NB4 (cell line): Measurements from ENCODE around the gene AMOTL2.

Experiments used
- DNase-seq: peaks from one replicate; pipeline ENCODE4 v3.0.0; 2010; ENCODE audit warnings: low read depth
- H3K4me3 ChIP-seq: one replicate; pipeline ENCODE4 v1.5.1; 2011; ENCODE audit warnings: mild to moderate bottlenecking, low read depth, low read length, moderate library complexity
- CTCF ChIP-seq: IDR thresholded peaks from one replicate; pipeline ENCODE4 v1.5.1; 2012; ENCODE audit warnings: low read depth, low read length
- MAX ChIP-seq: IDR thresholded peaks from 2 replicates; pipeline ENCODE4 v1.6.1; 2011; ENCODE audit warnings: low read depth, low read length
- MYC ChIP-seq: IDR thresholded peaks from 2 replicates; pipeline ENCODE4 v1.6.1; 2011; ENCODE audit warnings: low read depth, low read length
- POLR2A ChIP-seq: IDR thresholded peaks from 2 replicates; pipeline ENCODE4 v1.6.1; 2011; ENCODE audit warnings: mild to moderate bottlenecking; ENCODE audit not compliant: insufficient read length; ENCODE audit errors: extremely low read depth

The AMOTL2 gene

GRCh38 chr3:134312873-134313846 lies 61.1 kb downstream of the AMOTL2 start:
- no peak for DNase-seq
- TF ChIP-seq CTCF (no peak), MAX (no peak), MYC (no peak), POLR2A (no peak)
- no peak overlapping the region for H3K4me3 ChIP-seq

GRCh38 chr3:134312072-134312872 lies 62.0 kb downstream of the AMOTL2 start:
- no peak for TF ChIP-seq POLR2A
- TF ChIP-seq MYC, result no peak
- no peak for TF ChIP-seq MAX
- no peak for TF ChIP-seq CTCF
- DNase-seq, result no peak
- no peak overlapping the region for H3K4me3 ChIP-seq

GRCh38 chr3:134311693-134312071 lies 62.6 kb downstream of the AMOTL2 start:
- no peak overlapping the region for H3K4me3 ChIP-seq
- TF ChIP-seq MAX (no peak), POLR2A (no peak), MYC (no peak), CTCF (no peak)
- DNase-seq, result no peak

GRCh38 chr3:134311265-134311664 lies 63.0 kb downstream of the AMOTL2 start:
- TF ChIP-seq CTCF (no peak), POLR2A (no peak), MYC (no peak), MAX (no peak)
- H3K4me3 ChIP-seq, result no peak overlapping the region
- DNase-seq, result no peak

- DNase-seq, result peak; percentile 50
- H3K4me3 ChIP-seq, result no peak overlapping the region
- TF ChIP-seq POLR2A, result no peak
- no peak for TF ChIP-seq MAX
- TF ChIP-seq MYC, result no peak
- no peak for TF ChIP-seq CTCF
These were observed 64.1 kb downstream of the AMOTL2 start for GRCh38 chr3:134309987-134310700.
